ENCODE data around the gene TSHB.

DNA sequence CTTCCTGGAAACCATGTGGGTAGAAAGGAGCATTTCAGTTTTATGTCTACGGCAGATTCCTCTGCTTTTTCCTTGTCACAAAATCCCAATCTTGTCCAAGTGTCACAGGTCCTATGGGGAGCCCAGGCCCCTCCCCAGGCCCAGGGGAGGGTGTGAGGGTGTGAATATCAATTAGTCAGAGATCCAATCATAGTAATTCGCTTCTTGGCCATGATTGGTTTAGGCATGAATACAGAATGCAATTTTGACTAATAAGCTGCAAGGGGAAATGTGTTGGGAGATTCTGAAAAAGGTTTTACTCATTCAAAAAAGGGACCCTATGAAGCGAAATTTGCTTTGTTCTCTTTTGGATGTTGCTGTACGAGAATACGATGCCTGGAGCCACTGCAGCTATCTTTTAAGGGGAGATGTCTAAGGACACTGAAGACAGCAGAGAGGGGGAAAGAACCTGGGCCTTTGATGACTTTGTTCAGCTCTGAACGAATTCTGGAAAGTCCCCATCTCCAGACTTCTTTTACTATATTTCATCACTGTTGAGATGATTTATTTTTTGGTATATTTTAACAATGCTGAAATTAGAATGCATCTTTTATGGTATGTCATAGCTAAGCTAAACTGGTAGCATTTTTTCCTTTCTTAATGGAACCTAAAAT is 41.5 kb downstream of the TSHB start:
- TF ChIP-seq, protein P1, sequence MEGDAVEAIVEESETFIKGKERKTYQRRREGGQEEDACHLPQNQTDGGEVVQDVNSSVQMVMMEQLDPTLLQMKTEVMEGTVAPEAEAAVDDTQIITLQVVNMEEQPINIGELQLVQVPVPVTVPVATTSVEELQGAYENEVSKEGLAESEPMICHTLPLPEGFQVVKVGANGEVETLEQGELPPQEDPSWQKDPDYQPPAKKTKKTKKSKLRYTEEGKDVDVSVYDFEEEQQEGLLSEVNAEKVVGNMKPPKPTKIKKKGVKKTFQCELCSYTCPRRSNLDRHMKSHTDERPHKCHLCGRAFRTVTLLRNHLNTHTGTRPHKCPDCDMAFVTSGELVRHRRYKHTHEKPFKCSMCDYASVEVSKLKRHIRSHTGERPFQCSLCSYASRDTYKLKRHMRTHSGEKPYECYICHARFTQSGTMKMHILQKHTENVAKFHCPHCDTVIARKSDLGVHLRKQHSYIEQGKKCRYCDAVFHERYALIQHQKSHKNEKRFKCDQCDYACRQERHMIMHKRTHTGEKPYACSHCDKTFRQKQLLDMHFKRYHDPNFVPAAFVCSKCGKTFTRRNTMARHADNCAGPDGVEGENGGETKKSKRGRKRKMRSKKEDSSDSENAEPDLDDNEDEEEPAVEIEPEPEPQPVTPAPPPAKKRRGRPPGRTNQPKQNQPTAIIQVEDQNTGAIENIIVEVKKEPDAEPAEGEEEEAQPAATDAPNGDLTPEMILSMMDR (IDR thresholded peaks at IDR 0.05 in 4 of 5, conservative IDR thresholded peaks at IDR 0.05 in 1 of 5) = no peak
- no peak for TF ChIP-seq POLR2A (IDR thresholded peaks at IDR 0.05)

All from gastrocnemius medialis (tissue), 4 donors.